ENCODE results near the gene MARVELD3.
"Not testable (repeated sequence)": the region's sequence is repeated elsewhere in the genome, so short reads cannot be mapped to it uniquely, and the experiment has no call there.

The MARVELD3 gene

DNA sequence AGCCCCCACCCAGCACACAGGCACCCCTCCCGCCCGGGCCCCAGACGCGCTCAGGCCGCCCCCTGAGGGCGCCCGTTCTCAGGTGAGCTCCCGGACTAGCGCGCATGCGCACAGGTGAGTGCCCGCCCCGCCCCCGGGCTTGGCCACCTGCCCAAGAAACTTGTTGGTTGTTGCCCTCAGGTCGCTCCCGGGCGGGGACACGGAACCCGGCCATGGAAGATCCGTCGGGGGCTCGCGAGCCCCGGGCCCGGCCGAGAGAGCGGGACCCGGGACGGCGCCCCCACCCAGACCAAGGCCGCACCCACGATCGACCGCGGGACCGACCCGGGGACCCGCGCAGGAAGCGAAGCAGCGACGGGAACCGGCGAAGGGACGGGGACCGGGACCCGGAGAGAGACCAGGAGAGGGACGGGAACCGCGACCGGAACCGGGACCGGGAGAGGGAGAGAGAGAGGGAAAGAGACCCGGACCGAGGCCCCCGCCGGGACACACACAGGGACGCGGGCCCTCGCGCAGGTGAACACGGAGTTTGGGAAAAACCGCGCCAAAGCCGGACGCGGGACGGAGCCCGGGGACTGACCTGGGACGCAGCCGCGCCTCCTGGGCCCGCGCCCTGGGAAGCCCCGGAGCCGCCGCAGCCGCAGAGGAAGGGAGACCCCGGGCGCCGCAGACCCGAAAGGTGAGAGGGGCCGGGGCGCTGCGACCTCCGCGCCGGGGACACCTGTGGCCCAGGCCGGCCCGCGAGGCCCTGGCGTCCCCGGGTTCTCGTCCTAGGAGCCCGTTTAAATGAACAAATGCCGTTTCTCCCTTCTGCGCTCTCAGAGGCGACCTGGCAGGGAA, at the start of gene MARVELD3:
Gene MARVELD3, plus strand, starts transcription at position 167 of the 840 bp plus-strand sequence. Its CDS starts 46 bp downstream, at position 213.
- DNase-seq (ENCODE audit: low read depth in 2 of 2), result peak in 1 of 2 donors; percentile 20

- DNase-seq (ENCODE audit: low read depth in 2 of 2), result no peak
These were observed 49.0 kb upstream of the MARVELD3 start, which contains the start of gene TAT for GRCh38 chr16:71576971-71577370. Gene TAT, minus strand, starts transcription at chr16:71577092. Its CDS starts 677 bp downstream, at chr16:71576415.

DNA sequence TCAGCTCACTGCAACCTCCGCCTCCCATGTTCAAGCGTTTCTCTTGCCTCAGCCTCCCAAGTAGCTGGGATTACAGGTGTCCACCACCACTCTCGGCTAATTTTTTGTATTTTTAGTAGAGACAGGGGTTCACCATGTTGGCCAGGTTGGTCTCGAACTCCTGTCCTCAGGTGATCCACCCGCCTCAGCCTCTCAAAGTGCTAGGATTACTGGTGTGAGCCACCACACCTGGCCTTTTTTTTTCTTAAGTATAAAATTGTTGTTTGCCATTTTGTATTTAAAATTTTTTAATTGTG, 43.5 kb upstream of the MARVELD3 start:
- not testable (repeated sequence) for DNase-seq (ENCODE audit: low read depth in 2 of 2)

- no peak for DNase-seq (ENCODE audit: low read depth in 2 of 2)
These were observed 41.3 kb upstream of the MARVELD3 start for GRCh38 chr16:71584543-71585317.

DNA sequence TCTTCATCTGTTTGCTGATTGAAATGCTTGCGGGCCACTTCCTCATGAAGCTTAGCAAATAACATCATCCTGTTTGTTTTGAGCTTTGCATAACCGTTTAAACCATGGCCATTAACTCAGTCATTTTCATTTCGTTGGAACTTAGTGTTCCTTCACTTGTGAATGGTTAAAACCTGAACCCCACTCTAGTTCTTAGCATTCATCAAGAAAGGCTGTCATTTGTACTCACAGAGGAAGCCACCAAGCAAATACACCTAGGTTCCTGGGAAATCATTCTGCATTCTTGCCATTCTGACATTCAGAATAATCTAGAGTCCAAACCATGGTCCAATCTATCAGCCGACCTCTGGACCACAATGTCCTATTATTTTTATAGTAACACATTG, 40.7 kb upstream of the MARVELD3 start:
- DNase-seq (ENCODE audit: low read depth in 2 of 2), result no peak

GRCh38 chr16:71589334-71589733, 36.6 kb upstream of the MARVELD3 start:
- DNase-seq (ENCODE audit: low read depth in 2 of 2), result not testable (repeated sequence)

DNA sequence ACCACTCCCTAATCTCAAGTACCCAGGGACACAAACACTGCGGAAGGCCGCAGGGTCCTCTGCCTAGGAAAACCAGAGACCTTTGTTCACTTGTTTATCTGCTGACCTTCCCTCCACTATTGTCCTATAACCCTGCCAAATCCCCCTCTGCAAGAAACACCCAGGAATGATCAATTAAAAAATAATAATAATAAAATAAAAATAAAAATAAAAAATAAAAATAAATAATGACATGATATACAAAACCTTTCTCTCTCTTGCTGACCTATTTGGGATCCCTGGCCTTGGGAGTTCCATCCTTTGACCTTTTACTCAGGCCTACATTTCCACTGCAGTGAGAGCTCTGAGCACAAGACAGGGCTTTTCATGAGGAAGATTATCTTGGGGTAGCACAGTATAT, 35.9 kb upstream of the MARVELD3 start:
- DNase-seq (ENCODE audit: low read depth in 2 of 2), result not testable (repeated sequence)

GRCh38 chr16:71590584-71590983, 35.4 kb upstream of the MARVELD3 start:
- no peak for DNase-seq (ENCODE audit: low read depth in 2 of 2)

DNA sequence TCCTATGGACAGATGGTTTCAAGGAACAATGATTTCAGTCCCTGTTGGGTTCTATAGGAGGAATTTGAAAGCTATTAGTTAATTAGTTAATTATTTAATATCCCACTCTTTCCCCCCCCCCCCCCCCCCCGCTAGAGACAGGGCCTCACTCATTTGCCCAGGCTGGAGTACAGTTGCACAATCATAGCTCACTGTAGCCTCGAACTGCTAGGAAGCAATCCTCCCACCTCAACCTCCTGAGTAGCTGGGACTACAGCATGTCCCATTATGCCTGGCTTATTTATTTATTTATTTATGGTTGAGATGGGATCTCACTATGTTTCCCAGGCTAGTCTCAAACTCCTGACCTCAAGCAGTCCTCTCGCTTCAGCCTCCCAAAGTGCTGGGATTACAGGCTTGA, 34.1 kb upstream of the MARVELD3 start:
- no peak for DNase-seq (ENCODE audit: low read depth in 2 of 2)

DNA sequence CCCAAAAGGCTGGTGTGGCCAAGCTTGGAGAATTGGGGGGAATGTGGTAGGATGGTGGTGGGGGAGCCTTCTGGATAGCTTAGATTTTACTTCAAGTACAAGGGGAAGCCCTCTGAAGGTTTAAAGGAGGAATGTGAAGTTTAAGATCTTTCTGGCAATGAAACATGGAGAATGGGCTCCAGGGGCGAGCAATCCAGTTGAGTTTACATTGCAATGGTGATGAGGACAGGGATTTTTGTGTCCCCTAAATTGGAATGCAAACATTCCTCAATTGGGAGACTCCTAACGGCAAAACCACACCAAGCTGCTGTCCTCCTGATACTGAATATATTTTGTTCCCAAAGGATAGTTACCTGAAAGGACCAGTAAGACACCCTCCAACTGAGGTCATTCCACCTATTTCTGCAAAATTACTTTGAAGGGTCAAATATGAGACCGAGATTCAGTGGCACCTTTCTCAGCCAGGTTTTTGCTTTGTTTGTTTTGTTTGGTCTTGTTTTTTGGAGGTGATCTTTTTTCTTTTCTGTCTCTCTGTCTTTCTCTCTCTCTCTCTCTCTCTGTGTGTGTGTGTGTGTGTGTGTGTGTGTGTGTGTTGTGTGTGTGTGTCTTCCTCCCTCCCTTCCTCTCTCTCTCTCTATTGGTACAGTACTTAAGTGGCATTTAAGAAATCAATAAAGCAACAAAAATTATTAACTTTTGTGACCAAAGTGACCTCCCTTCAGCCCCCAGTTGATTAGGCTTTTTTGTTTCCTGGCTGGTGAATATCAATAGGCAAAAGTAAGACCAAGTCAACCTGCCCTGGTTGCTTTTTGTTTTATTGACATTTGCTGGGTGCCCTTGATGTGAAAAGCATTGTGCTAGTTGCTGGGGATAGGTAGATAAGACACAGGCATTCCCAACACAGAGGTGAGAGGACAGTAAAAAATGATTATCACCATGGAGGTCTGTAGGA, 32.7 kb upstream of the MARVELD3 start:
- DNase-seq (ENCODE audit: low read depth in 2 of 2), result no peak

DNA sequence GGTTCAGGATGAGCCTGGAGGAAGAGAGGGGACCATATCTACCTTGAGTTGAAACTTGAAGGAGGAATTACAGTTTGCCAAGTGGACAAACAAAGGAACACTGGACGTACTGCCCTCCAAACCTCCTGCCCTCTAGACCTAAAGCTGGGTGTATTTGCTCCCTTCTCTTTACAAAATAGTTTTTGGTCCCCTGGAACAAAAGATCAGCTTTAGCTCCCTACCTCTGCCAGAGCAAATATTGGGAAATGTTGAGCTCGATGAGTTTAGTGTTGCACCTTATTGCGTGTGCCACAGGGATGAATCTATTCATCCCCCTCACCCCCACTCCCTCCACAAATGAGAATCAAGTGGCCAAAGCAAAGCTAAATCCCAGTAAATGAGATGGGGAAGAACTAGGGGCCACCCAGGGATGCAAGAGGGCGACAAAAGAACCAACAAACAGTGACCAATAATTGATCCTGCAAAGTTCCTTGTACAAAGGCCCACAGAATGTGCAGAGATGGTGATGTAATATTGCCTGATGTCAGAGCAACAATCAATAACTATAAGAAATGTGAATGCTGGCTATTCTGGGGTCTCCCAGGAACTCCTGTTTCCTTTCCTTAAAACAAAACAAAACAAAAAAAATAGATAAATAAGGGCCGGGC, 31.9 kb upstream of the MARVELD3 start:
- DNase-seq (ENCODE audit: low read depth in 2 of 2), result no peak

GRCh38 chr16:71595340-71595826, 30.6 kb upstream of the MARVELD3 start:
- not testable (repeated sequence) for DNase-seq (ENCODE audit: low read depth in 2 of 2)

- DNase-seq (ENCODE audit: low read depth in 2 of 2), result not testable (repeated sequence)
These were observed 27.6 kb upstream of the MARVELD3 start for GRCh38 chr16:71598426-71598825.

GRCh38 chr16:71600822-71601221, 25.2 kb upstream of the MARVELD3 start:
- no peak for DNase-seq (ENCODE audit: low read depth in 2 of 2)

DNA sequence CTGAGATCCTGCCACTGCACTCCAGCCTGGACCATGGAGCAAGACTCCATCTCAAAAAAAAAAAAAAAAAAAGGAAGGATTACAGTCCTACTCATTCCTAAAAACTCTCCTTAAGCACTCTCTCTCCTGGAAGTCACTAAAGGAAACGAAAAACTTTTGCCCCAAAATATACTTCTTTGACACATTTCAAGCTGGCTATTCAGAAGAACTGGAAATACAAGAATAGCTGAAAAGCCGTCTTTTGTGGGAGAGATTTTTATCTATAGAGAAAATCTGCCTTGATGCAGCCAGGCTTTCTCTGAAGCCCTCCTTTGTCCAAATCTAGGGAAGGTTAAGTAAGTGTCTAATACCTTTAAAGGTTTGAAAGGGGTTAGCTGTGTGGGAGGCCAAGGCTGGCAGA, 16.9 kb upstream of the MARVELD3 start:
- no peak for DNase-seq (ENCODE audit: low read depth in 2 of 2)

GRCh38 chr16:71610447-71610846, 15.5 kb upstream of the MARVELD3 start:
- DNase-seq (ENCODE audit: low read depth in 2 of 2), result no peak

- DNase-seq (ENCODE audit: low read depth in 2 of 2), result peak; percentile 80 to 87
These were observed 14.8 kb upstream of the MARVELD3 start for GRCh38 chr16:71610936-71611871.

- not testable (repeated sequence) for DNase-seq (ENCODE audit: low read depth in 2 of 2)
These were observed 11.0 kb upstream of the MARVELD3 start for GRCh38 chr16:71614956-71615355.

DNA sequence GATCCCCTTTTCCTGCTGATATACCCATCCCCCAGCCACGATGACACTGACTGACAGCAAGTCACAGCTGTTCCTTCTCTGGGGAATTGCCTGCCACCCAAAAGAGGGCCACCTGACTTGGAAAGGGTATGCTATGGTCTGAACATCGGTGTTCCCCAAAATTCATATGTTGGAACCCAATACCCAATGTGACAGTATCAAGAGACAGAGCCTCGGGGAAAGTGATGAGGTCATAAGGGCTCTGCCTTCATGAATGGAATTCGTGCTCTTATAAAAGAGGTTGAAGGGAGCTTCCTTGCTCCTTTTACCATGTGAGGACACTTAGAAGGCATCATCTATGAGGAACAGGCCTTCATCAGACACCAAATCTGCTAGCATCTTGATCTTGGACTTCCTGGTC, 7.6 kb upstream of the MARVELD3 start:
- DNase-seq (ENCODE audit: low read depth in 2 of 2), result no peak

- no peak for DNase-seq (ENCODE audit: low read depth in 2 of 2)
These were observed 3.9 kb upstream of the MARVELD3 start for GRCh38 chr16:71622088-71622487.
